GM19438 (cell line): ENCODE data around the gene CBFA2T3.

Experiments
- ATAC-seq: cut with Tn5 transposase; IDR thresholded peaks from one replicate; pipeline ENCODE4 v1.9.1; 2021; ENCODE audit warnings: low read depth; ENCODE audit not compliant: unreplicated experiment

The CBFA2T3 gene

DNA sequence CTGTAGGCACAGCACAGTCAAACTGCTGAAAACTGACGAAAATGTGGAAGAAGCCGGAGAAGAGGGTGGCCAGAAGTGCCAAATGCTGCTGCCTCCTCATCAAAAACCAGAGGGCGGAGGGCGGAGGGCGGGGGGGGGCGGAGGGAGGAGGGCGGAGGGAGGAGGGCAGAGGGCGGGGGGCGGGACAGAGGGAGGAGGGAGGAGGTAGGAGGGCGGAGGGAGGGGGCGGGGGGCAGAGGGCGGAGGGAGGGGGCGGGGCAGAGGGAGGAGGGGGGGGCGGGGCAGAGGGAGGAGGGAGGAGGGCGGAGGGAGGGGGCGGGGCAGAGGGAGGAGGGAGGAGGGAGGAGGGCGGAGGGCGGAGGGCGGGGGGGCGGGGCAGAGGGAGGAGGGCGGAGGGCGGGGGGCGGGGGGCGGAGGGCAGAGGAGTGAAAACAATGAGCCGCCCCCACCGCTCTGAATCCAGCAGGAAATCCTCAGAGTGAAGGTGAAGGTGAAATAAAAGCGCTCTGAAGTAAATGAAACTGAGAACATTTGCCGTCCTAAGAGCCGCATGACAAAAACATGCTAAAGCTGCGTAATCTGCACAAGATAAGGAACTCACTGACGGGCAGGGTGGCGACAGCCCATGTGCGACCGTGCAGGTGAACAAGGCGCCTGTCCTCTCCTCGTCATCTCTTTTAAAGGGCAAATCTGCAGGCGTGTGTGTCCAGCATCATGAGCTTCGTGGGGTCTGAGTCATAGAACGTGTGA lies 22.6 kb upstream of the CBFA2T3 start:
- ATAC-seq, result no peak

DNA sequence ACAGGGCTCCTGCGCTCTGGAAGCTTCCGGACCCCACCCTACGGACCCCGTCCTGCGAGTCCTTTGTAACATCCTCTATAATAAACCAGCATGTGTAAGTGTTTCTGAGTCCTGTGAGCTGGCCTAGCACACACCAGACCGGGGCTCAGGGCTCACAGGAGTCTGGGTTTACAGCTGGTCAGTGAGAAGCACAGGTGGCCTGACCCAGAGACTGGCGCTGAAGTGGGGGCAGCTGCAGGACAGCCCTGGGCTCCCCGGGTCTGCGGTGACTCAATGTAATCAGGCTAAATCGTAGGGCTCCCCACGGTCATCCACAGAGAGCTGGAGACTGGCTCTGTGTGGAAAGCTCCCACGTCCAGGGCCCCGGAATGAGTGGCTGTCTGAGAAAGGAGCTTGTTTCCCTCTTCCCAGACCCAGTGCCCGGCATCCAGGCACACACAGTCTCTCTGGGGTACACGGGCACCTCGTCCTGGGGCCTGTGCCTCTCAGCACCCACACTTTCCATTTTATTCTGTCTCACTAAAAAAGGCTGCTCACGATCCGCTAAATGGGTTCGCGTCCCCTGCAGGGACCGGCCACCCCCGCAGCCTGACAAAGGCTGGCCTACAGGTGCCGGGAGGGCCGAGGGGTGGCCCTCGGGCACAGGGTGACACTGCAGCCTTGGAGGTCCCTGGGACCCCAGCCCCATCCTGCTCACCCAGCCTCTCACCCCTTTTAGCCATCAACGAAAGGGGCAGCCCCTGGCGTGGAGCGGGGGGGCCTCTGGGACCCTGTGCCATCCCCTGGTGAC lies 18.9 kb upstream of the CBFA2T3 start:
- ATAC-seq, result no peak

DNA sequence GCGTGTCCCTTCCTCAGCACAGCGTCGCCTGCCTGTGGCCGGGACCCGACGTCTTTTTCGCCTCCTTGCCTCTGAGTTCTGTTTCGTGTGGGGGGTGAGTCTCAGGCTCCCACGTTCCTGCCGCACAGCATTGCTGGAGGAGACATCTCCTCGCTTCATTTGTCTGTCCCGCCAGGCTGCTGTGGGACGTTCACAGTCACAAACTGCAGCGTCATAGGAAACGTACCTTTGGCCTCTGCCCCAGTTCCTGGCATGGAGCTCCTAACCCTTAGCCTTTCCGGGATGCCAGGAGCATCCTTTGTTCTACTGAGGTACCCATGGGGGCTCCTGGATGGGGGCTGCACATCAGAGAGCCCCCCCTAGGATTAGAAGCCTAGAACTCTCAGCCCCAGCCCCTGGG lies 18.2 kb upstream of the CBFA2T3 start:
- ATAC-seq, result no peak

DNA sequence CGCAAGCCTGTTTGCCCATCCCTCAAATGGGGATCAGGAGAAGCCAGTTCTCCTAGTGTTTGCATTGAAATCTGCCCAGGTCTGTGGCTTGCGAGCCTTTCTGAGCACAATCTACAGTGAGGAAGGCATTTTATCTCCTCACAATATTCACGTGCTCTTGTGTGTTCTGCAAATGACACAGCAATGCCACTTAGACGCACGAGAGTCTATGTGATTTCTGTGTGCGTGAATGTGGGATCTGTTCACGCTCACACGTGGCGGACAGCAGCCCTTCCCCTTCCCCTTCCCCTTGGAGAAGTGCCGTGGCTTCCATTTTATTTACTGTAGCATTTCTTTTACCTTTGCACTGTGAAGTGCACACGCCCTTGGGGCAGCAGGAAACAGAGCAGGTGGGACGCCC lies 17.7 kb upstream of the CBFA2T3 start:
- no peak for ATAC-seq

DNA sequence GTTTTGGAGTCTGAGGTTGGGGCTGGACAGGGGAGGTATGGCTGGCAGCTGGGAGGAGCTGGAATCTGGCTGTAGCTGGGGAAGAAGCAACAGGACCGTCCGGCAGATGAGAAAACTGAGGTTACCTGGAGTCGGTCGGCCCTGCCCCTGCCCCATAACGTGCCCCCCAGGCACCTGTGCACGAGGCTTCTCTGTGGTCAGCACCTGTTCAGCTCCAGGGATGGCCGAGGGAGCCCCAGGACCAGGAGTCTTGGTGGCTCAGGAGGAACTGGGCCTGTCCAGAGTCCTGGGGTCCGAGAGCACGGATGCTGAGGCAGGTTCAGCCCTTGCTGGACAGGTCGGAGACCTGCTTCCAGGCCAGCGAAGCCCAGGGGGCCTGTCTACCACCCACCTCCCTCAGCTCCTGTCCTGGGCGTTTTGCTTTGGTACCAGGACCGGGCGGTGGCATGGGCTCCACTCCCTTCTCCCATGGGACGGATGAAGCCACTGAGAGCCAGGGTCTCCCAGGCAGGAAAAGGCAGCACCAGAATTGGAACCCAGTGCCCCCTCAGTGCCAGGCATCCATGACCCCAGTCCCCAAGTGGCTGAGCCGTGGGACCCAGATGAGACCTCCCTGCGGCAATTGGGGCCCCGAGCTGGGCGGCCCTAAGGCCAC lies 17.1 kb upstream of the CBFA2T3 start:
- no peak for ATAC-seq

DNA sequence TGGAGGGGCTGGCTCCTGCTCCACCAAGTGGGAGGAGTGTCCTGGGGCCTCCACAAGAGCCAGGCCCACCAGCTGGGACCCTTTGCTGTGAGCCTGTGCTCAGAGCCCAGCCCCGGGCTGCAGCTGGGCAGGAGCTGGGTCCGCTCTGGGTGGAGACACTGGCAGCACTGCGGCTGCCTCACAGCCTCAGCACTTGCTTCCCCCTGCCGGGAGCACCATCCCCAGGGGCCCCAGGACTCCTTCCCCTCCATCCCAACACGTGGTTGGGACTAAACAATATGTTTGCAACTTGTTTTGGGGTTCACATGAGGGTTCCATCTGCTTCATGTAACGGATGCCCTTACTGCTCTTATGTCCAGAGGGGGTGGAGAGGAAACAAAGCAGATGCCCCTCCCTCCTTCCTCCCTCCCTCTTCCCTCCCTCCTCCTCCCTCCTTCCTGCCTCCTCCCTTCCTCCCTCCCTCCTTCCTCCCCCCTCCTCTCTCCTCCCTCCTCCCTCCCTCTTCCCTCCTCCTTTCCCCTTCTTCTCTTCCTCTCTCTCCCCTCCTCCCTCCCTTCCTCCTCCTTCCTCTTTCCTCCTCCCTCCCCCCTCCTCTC lies 16.3 kb upstream of the CBFA2T3 start:
- no peak for ATAC-seq

DNA sequence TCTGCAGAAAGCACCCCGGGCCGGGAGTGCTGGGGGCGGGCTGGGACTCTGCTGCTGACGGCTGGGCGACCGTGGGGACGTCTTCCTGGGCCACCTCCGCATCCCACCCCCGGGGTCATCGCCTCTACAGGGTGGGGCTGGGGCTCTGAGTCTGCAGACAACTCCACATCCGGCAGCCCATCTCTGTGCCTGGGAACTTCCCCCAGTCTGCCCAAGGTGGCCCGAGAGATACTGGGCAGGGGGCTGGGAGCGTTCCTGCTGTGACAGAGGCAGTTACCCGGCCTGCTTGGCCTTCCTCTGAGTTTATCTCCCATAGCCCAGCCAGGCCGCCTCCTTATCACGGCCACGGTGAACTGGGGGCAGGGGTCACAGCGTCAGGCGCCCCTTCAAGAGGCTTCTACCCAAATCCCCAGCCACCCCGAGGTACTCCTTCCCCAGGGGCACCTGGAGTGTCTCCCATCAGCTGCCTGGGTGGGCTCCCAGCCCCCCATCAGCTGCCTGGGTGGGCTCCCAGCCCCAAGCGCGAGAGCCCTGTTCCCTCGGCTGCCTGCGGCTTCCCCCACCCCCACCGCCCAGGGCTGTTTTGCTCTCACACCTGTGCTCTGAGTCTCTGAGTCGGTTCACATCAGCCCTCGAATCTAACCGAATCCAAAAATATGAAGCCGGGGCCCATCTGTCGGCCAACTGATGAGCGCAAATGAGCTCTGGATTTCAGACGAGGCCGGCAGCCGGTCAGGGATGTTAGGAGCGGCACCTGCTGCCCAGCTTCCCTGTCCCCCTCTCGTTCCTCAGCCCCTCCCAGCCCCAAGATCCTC lies 15.6 kb upstream of the CBFA2T3 start:
- no peak for ATAC-seq

DNA sequence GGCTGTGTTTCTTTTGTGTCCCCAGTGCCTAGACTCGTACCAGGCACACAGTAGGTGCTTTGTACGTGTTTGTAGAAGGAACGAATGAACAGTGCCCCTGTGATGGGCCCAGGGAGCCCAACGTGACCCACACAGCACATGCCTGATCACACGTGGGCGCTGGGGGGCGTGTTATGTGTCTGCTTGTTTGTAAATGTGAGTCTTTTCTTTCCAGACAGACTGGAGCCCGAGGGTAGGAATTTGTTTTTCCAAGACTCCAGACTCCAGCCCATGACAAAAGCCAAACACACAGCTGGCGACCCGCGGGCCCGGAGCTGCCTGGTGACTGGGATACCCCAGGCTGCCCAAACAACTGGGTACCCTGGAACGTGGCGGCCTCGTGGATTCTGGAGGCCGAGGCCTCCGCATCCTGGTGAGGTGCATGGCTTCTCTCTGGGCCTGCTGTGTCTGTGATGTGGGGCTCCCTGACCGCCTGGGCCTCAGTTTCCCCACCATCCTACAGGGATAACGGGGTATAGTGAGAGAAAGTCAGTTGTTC lies 14.9 kb upstream of the CBFA2T3 start:
- no peak for ATAC-seq

DNA sequence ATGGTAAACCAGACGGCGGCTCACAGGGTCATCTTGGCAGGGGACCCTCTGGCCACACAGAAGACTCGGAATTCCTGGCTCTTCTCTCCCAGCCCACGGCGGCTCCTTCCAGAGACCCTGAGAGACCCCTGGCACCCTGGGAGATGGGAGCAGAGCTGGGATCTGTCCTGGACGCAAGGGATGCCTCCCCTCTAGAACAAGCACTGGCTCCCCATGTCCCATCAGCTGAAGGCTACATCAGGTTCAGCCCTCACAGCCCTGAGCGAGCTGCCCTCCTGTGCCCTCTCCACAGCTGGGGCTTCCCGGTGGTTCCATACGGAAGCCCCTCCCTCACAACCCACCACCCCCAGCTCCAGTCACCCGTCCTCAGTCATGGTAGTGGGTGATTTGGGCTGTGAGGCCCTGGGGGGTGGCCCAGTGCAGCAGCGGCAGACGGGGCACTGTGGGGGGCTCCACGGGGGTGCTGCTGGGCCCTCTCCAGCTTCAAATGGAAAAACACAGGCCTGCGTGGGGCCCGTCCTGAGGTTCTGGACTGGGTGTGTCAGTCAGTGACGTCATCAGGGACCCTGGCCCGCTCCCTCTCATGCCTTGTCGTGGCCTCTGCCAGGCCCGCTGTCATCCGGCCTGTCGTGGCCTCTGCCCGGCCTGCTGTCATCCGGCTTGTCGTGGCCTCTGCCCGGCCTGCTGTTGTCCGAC lies 13.0 kb upstream of the CBFA2T3 start:
- no peak for ATAC-seq

DNA sequence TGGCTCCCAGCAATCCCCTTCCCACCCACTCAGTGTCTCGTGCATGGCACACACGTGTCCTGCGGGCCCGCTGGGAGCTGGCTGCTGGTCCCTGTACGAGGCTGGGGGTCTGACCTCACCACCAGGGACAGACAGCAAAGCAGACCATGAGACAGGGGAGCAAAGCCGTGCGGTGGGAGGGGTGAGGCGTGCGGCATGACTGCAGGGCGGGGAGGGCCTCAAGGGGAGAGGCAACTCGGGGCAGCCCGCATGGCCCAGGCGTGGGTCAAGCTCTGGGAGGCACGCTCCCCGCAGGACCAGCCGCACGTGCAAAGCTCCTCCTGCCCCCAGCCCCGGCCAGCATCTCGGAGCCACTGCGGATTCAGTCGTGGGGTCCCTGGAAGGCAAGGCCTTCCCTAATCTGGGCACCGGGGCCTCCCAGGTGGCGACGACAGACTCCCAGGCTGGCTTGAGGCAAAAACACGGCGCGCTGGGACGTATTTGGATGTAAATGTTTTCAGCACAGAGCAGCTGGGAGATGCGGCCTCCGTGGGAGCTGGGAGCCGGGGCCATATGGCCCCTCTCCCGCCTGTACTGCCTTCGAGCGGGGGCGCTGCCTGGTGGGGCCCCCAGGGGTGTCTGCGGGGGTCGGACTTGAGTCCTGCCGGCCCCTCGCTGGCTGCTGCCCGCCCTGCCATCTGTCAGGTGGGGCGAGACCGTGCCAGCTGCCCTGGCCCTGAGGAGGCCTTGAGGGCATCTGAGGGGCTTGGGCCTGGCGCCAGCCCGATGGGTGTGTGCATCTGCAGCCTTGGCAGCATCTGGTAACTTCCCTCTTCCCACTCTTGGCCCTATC lies 12.2 kb upstream of the CBFA2T3 start:
- no peak for ATAC-seq

DNA sequence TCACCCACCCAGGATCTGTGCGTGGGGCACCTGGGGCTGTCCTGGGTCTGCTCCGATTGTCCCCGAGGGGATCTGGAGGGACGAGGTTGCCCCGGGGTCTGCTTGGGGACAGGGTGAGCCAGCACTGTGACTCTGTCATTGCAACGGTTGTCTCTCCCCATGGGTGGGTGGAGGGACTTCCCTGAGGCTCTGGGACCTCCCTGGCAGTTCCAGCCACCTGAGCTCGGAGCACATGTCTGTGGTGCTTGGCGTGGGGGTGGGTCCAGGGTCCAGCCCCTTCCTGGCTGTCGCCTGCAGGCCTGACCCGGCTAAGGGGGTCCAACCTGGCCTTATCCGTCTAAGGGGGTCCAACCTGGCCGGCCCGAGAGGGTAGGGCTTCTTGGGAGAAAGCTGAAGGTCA lies 8.5 kb upstream of the CBFA2T3 start:
- no peak for ATAC-seq

DNA sequence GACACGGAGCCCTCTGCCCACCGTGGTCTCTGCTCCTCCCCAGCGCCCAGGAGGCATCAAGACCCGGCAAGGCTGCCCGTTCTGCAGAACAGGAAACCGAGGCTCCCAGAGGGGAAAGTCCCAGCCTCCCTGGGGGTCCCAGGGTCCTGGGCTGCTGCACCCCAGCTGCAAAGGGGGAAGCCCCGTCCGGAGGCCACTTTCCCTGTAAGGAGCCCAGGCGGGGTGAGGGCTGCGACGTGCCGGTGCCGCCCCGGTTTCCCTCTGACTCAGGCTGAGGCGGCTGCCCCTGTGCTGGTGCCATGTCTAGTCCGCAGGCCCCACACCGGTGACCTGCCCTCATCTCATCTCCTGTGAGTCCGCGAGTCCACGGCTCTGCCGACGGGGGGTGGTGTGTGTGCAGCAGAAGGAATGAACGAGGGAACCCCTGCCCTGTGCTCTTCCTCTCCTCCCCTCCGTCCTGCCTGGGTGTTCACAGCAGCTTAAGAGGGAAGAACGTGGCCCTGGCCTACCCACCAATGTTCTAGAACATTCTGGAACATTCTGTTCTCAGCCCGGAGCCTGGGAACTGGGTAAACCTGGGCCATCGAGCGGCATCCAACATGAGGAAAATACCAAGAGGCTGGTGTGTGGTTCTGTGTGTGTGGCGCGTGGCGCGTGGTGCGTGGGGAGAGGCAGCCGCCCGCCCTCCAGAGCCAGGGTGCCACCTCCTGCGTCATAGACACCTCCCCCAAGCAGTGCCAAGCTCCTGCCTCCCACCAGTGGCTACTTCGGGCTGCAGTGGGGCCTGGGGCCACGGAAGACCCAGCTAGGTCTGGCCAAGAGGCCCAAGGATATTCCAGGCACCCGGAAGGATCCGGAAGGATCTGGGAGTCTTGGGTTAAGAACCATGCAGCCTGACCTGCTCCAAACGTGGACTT lies 7.0 kb upstream of the CBFA2T3 start:
- no peak for ATAC-seq

DNA sequence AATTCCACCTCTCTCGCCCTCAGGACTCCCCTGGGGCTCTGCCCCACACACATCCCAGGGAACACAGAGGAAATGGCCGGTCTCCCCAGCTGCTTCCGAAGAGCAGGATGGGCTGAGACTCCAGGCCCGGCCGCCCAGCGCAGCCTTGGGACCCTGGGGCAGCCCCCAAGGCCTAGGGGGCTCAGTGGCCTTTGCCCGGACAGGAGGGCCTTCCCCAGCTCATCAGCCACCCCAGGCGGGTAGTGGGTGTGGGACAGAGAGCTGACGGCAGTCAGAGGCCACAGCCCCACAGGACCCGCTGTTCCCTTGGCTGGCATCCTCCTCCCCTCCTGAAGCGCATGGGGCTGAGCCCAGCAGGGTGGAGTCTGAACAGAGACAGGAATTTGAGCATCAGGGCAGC lies 6.2 kb upstream of the CBFA2T3 start:
- ATAC-seq, result no peak

DNA sequence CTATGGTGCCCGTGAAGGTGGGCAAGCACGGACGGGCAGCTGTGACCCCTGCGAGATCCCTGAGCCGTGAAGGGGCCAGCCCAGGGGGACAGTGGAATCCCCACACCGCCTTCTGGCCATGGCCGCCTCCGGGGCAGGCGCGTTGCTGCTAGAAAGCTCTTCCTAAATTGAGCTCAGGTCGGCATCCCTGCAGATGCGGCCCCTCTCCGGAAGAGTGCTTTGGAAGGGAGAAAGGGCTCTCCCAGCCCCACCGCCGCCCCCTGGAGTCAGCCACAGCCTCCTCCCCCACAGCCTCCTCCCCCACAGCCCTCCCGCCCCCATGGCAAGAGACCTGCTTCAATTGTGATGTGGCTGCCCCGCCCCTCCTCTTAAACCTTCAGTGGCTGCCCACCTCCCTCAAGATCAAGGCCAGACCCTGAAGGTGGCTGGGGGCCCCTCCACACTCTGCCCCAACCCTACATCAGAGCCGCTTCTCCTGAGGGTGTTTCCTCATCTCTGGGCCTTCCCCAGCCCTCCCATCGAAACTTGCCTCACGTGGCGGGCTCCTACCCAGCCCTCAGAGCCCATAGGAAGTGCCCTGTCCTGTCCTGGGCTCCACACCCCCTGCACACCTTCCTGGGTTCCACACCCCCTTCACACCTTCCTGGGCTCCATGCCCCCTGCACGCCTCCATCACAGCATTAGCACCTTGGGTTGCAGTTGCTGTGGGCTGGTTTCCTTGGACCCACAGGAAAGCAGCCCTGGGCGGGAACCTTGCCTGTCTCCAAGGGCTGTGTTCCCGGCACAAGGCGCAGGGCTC lies 5.5 kb upstream of the CBFA2T3 start:
- ATAC-seq, result no peak

DNA sequence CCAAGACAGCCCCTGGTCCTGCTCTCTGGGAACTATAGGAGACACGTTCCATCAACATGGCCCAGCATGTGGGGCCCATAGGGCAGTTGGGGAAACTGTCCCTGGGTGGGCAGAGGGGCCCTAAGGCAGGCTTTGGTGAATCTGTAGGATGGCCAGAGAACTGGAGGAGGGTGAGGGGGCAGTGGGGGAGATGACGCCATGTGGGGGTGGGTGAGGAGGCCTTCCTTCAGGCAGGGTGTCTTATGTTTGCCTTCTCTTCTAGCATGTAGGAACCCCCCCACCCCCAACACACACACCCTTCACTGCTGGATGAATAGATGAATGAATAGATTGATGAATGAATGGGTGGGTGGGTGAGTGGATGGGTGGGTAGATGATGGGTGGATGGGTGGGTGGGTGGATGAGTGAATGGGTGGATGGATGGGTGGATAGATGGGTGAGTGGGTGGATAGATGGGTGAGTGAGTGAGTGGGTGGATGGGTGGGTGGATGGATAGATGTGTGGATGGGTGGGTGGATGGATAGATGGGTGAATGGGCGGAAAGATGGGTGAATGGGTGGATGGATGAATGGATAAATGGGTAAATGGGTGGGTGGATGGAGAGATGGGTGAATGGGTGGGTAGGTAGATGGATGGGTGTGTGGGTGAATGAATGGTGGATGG lies 2.5 kb upstream of the CBFA2T3 start:
- ATAC-seq, result no peak

DNA sequence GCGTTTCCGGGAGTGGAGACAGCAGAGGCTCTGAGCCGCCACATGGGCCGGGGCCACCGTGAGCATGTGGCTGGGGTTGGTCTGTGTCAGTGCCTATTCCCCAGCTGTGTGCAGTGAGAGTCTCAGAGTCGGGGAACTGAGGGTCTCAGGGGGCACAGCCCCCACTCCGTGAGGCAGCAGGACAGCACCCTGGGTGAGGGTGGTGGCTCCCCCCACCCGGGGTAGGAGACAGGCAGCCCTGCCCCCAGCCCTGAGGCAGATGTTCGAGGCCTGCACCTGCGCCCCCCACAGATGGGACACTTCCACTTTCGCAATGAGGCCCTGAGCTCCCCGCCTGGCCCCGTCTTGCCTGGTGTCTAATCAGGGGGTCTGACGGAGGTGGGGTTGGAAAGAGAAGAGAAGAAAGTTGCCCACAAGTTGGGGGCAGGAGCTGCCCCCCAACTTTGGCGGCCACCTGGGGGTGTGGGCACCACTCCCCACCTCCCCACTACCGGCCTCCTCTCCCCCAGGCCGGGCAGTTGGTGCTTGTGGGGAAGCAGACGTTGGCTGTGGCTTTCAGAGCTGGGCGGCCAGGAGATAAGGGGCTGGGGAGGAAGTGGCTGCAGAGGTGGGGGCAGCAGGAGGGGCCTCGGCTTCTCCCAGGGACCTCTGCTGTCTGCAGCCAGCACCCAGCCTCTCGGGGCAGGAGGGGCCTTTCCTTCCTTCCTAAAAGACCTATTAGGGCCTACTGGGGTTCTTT lies 1.8 kb upstream of the CBFA2T3 start:
- ATAC-seq, result no peak
